SK-N-SH (cell line): ENCODE data around the gene GALNT16.

ENCODE experiments used
- FOSL2 ChIP-seq: IDR thresholded peaks from 2 replicates; pipeline ENCODE4 v1.4.0; 2012; ENCODE audit warnings: low read depth, mild to moderate bottlenecking, moderate library complexity, borderline replicate concordance
- GABPA ChIP-seq: IDR thresholded peaks from 2 replicates; pipeline ENCODE4 v1.4.0; 2012; ENCODE audit warnings: low read depth, mild to moderate bottlenecking
- JUND ChIP-seq: IDR thresholded peaks from 2 replicates; pipeline ENCODE4 v1.4.0; 2012
- MEF2A ChIP-seq: IDR thresholded peaks from 2 replicates; pipeline ENCODE4 v1.4.0; 2012; ENCODE audit warnings: low read depth, borderline replicate concordance
- POLR2AphosphoS5 ChIP-seq: IDR thresholded peaks from 2 replicates; pipeline ENCODE4 v1.6.1; 2012; ENCODE audit warnings: low read depth, low read length
- RFX5 ChIP-seq: IDR thresholded peaks from 2 replicates; pipeline ENCODE4 v1.6.1; 2012; ENCODE audit warnings: mild to moderate bottlenecking, improper control_type of control experiment, low read length
- SMC3 ChIP-seq: IDR thresholded peaks from 2 replicates; pipeline ENCODE4 v1.6.1; 2012; ENCODE audit warnings: low read depth, low read length, improper control_type of control experiment
- YY1 ChIP-seq: IDR thresholded peaks from 2 replicates; pipeline ENCODE4 v1.4.0; 2012; ENCODE audit warnings: low read depth, mild to moderate bottlenecking
- TF ChIP-seq, protein P1 (sequence below): fragments of 200-600 bp; sonication (generic); IDR thresholded peaks from 2 replicates; pipeline ENCODE4 v1.6.1; 2017; ENCODE audit warnings: antibody characterized with exemption, mild to moderate bottlenecking, moderate library complexity

DNA sequence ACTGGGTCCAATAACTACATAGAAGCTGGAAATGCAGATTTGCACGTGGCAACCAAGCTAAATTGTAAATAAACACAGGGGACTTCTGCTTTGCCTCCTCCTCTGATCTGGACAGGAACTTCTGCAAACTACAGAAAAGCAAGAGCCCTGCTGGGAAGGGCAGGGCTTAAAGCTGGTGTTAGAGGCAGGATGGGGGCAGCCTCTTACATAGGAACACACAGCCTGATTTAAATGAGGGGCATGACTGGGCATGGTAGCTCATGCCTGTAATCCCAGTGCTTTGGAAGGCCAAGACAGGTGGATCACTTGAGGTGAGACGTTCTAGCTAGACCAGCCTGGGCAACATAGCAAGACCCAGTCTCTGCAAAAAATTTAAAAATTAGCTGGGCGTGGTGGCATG, 91.4 kb downstream of the GALNT16 start:
- TF ChIP-seq SMC3, result no peak
- TF ChIP-seq YY1, result no peak
- no peak for TF ChIP-seq RFX5
- TF ChIP-seq JUND, result no peak
- TF ChIP-seq FOSL2, result no peak
- TF ChIP-seq, protein P1, sequence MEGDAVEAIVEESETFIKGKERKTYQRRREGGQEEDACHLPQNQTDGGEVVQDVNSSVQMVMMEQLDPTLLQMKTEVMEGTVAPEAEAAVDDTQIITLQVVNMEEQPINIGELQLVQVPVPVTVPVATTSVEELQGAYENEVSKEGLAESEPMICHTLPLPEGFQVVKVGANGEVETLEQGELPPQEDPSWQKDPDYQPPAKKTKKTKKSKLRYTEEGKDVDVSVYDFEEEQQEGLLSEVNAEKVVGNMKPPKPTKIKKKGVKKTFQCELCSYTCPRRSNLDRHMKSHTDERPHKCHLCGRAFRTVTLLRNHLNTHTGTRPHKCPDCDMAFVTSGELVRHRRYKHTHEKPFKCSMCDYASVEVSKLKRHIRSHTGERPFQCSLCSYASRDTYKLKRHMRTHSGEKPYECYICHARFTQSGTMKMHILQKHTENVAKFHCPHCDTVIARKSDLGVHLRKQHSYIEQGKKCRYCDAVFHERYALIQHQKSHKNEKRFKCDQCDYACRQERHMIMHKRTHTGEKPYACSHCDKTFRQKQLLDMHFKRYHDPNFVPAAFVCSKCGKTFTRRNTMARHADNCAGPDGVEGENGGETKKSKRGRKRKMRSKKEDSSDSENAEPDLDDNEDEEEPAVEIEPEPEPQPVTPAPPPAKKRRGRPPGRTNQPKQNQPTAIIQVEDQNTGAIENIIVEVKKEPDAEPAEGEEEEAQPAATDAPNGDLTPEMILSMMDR, result no peak
- TF ChIP-seq POLR2AphosphoS5, result no peak
- TF ChIP-seq MEF2A, result no peak
- TF ChIP-seq GABPA, result no peak
